GM23248 (cell line): ENCODE measurements around the gene NSD2.

ENCODE experiments used
- EZH2 ChIP-seq: fragments of 200-600 bp; sonication (generic); IDR thresholded peaks from 2 replicates; pipeline ENCODE4 v1.6.1; 2018; ENCODE audit warnings: antibody characterized with exemption, mild to moderate bottlenecking; ENCODE audit not compliant: insufficient read depth, poor library complexity, severe bottlenecking
- EZH2phosphoT487 ChIP-seq: fragments of 200-600 bp; sonication (generic); IDR thresholded peaks from 2 replicates; pipeline ENCODE4 v1.6.1; 2018; ENCODE audit warnings: antibody characterized with exemption, moderate library complexity, mild to moderate bottlenecking, low read depth; ENCODE audit not compliant: insufficient read depth

GRCh38 chr4:1874201-1874600 is 3.0 kb downstream of the NSD2 start:
- no peak for TF ChIP-seq EZH2phosphoT487
- TF ChIP-seq EZH2 = no peak
